Calu3 (cell line): ENCODE measurements around the gene SLC25A20. TPM values are rescaled to one million over a fixed set of nuclear protein-coding genes. Genes with fewer than 3 reads are reported as not detected.

Source experiments
- BruUV-seq: library from RNA; stranded (reverse); fragments of 400-500 nt; replicated peaks from 2 replicates; lab custom pipeline; 2021; lab: Mats Ljungman, UMichigan
- CTCF ChIA-PET: fragments of 300-600 bp; sonication (Branson Sonifier 250); formaldehyde crosslinking; loops from one replicate; lab custom pipeline; 2022; ENCODE audit warnings: antibody characterized with exemption; lab: Charles Lee
- DNase-seq: peaks from one replicate; pipeline ENCODE4 v3.0.0; 2022
- H3K27ac Mint-ChIP-seq: one replicate; pipeline ENCODE4 v1.8.0; 2022; ENCODE audit warnings: mixed read lengths; ENCODE audit not compliant: unreplicated experiment
- H3K27me3 Mint-ChIP-seq: one replicate; pipeline ENCODE4 v1.8.0; 2022; ENCODE audit warnings: mixed read lengths; ENCODE audit not compliant: unreplicated experiment
- H3K36me3 Mint-ChIP-seq: one replicate; pipeline ENCODE4 v1.8.0; 2022; ENCODE audit warnings: mild to moderate bottlenecking, moderate library complexity, mixed read lengths; ENCODE audit not compliant: insufficient read depth, unreplicated experiment
- H3K4me1 Mint-ChIP-seq: one replicate; pipeline ENCODE4 v1.8.0; 2022; ENCODE audit warnings: mild to moderate bottlenecking, low read depth, mixed read lengths; ENCODE audit not compliant: unreplicated experiment
- H3K4me3 Mint-ChIP-seq: one replicate; pipeline ENCODE4 v1.8.0; 2022; ENCODE audit warnings: mild to moderate bottlenecking, low read depth, moderate library complexity, mixed read lengths; ENCODE audit not compliant: unreplicated experiment
- H3K9me3 Mint-ChIP-seq: one replicate; pipeline ENCODE4 v1.8.0; 2022; ENCODE audit warnings: low read depth, mixed read lengths; ENCODE audit not compliant: unreplicated experiment
- CTCF ChIP-seq: fragments of 200-600 bp; IDR thresholded peaks from one replicate; pipeline ENCODE4 v1.8.0; 2022; ENCODE audit warnings: antibody characterized with exemption; ENCODE audit not compliant: unreplicated experiment
- intact Hi-C: fragments of 100-400 bp; cut with micrococcal nuclease; formaldehyde crosslinking; loops from one replicate; pipeline ENCODE4 v1.10.0; 2022; ENCODE audit not compliant: unreplicated experiment
- total RNA-seq: library from RNA; stranded (reverse); gene quantifications from 2 replicates; pipeline ENCODE4 v1.2.3, GENCODE V29; 2022

The SLC25A20 gene
- total RNA-seq, 1 experiment from 2014 or later = 11.4 TPM

DNA sequence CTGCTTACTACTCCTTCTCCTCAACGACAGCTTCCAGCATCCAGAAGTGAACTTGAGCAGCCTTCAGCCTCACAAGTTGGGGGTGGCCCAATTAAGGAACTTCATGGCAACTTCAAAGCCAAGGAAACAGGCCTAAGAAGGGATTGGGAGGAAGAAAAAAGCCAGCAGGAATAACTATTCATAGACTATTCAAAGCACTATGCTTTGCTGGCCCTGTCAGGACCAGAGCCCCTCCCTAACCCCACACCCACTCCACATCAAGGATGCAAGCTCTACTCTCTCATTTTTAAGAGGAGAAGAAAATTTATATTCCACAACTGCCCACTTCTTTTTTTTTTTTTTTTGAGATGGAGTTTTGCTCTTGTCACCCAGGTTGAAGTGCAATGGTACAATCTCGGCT, 41.0 kb downstream of the SLC25A20 start:
- Mint-ChIP-seq H3K27ac (no peak overlapping the region), H3K27me3 (no peaks in the 10 kb centered on the region), H3K4me1 (no peaks in the 10 kb centered on the region), H3K4me3 (no peak overlapping the region), H3K9me3 (no peaks in the 10 kb centered on the region), H3K36me3 (no peaks in the 10 kb centered on the region)
- no TSS peak for BruUV-seq
- intact Hi-C loops = no loop called here
- DNase-seq = no peak
- TF ChIP-seq CTCF = no peak
- CTCF ChIA-PET = no interaction called here

DNA sequence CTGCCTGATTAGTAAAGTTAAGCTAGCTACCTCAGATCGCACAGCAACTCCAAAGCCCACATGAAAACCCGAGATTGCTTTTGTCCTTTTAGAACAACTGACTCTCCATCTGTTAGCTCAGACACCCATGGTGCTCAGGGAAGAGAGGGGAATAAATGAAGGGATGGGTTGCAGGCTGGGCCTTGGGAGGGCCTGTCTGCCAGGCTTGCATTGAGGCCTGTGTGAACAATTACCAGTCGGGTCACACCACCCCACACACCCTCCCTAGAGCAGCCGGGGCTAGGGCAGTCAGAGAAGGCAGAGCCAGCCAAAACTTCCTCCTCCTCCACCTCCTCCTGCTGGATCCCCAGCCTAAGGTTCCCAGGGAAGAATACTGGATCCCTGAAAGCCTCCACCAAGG, 42.2 kb downstream of the SLC25A20 start:
- H3K27ac Mint-ChIP-seq = no peak overlapping the region
- TF ChIP-seq CTCF = no peak

DNA sequence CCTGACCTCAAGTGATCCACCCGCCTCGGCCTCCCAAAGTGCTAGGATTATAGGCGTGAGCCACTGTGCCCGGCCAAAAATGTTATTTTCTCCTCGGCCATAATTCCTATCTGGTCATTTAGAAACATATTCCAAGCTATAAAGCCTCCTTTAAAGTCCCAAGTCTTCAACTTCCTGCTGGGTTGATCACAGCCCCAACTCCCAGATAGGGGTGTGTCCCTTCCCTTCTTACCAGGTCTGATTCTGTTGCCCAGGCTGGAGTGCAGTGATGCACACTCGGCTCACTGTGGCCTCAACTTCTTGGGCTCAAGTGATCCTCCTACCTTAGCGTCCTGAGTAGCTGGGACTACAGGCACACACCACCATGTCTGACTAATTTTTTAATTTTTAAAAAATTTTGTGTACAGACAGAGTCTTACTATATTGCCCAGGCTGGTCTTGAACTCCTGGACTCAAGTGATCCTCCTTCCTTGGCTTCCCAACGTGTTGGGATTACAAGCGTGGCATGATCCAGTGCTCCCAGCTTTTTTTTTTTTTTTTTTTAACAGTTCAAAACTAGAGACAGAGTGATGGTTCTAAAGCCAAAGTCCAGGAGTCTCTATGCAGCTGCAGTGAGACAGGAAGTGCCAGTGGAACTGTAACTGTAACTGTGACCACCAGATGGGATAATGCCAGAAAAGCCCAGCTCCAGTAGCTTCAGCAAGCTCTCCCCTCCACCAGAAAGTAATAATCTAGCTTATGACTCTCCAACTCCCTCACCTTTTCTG, 42.8 kb downstream of the SLC25A20 start:
- no peak overlapping the region for H3K4me3 Mint-ChIP-seq
- no TSS peak for BruUV-seq
- TF ChIP-seq CTCF = no peak
- no peaks in the 10 kb centered on the region for H3K36me3 Mint-ChIP-seq
- CTCF ChIA-PET = no interaction called here
- H3K4me1 Mint-ChIP-seq = no peaks in the 10 kb centered on the region
- intact Hi-C loops = no loop called here
- no peaks in the 10 kb centered on the region for H3K9me3 Mint-ChIP-seq
- no peak overlapping the region for H3K27ac Mint-ChIP-seq
- no peak for DNase-seq
- H3K27me3 Mint-ChIP-seq = no peaks in the 10 kb centered on the region

More for the DNA sequence above, 42.2 kb downstream of the SLC25A20 start:
- Mint-ChIP-seq H3K4me3 (no peak overlapping the region), H3K36me3 (no peaks in the 10 kb centered on the region), H3K27me3 (no peaks in the 10 kb centered on the region), H3K4me1 (no peaks in the 10 kb centered on the region), H3K9me3 (no peaks in the 10 kb centered on the region)
- intact Hi-C loops = no loop called here
- no peak for DNase-seq
- CTCF ChIA-PET = no interaction called here
- BruUV-seq = no TSS peak

DNA sequence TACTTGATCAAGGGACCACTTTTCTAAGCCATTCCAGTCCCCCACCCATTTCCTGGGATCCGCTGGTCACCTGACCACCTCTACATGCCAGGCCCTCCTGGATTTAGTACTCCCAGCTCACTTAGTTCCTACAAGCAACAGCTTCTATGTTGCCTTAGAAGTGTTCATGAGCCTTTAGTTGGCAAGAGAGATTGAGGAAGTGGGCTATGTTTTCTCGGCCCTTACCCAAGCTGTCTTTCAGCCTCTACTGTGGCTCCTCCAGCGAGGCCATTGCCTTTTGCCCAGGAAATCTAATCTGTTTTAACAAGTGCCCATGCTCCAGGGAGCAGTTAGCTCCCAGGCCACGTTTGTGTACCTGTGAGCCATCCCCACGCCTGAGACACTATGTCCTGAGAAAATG, 46.5 kb downstream of the SLC25A20 start:
- intact Hi-C loops = no loop called here
- peaks cover 14% of the 10 kb centered on the region for H3K36me3 Mint-ChIP-seq
- no TSS peak for BruUV-seq
- peaks cover 7% of the 10 kb centered on the region for H3K4me1 Mint-ChIP-seq
- CTCF ChIA-PET = interaction anchor here (0.5 kb wide), 1 partner anchor 13 kb away, joined by 3 read pairs; no protein-coding TSS in a partner anchor
- H3K27ac Mint-ChIP-seq = no peak overlapping the region
- TF ChIP-seq CTCF = no peak
- H3K4me3 Mint-ChIP-seq = no peak overlapping the region
- H3K9me3 Mint-ChIP-seq = no peaks in the 10 kb centered on the region
- no peaks in the 10 kb centered on the region for H3K27me3 Mint-ChIP-seq
- DNase-seq = no peak
